ENCODE data around the gene GLIPR2.

The GLIPR2 gene

DNA sequence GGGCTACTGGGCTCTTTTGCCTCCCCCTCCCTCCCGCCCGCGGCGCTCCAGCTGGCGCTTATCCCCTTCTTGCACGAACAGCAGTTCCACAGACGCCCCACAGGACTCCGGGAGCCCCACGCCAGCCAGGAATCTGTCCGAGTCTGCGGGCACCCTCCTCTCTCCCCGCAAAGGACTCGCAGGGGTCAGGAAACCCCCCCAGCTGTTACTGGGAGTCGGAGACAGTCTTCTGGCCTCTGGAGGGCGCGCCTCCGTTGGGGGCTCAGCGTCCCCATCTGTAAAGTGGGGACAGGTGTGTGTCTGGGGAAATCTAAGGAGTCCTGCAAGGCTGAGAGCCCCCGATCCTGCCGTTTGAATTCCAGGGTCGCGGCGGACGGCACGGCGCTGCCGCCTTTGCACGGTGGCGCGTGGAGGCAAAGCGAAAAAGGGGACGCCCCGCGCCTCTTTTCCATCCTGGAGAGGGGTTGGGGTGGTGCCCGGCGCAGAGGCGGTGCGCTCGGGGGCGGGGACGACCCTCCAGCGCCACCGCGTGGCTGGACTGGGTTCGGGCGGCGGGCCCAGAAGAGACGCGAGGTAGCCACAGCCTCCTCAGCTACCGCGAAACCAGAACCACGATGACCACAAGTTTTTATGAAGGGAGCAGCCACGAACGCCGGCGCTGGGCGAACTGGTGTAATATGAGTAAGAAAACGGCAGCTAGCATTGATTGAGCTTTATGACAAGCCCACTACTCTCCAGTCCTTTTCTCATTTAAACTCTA is 29.8 kb downstream of the GLIPR2 start:
- Histone ChIP-seq H3K27me3 (no peaks in the 10 kb centered on the region), H3K36me3 (no peaks in the 10 kb centered on the region), H3K4me1 (peaks cover 31% of the 10 kb centered on the region), H3K9me3 (no peaks in the 10 kb centered on the region), H3K4me3 (ENCODE audit: low read depth, low read length) (peak overlapping the region; percentile 43)
- TF ChIP-seq, protein P1, sequence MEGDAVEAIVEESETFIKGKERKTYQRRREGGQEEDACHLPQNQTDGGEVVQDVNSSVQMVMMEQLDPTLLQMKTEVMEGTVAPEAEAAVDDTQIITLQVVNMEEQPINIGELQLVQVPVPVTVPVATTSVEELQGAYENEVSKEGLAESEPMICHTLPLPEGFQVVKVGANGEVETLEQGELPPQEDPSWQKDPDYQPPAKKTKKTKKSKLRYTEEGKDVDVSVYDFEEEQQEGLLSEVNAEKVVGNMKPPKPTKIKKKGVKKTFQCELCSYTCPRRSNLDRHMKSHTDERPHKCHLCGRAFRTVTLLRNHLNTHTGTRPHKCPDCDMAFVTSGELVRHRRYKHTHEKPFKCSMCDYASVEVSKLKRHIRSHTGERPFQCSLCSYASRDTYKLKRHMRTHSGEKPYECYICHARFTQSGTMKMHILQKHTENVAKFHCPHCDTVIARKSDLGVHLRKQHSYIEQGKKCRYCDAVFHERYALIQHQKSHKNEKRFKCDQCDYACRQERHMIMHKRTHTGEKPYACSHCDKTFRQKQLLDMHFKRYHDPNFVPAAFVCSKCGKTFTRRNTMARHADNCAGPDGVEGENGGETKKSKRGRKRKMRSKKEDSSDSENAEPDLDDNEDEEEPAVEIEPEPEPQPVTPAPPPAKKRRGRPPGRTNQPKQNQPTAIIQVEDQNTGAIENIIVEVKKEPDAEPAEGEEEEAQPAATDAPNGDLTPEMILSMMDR (IDR thresholded peaks at IDR 0.05; ENCODE audit: low read depth, low read length): peak; percentile 84
- peak; percentile 83 for DNase-seq

DNA sequence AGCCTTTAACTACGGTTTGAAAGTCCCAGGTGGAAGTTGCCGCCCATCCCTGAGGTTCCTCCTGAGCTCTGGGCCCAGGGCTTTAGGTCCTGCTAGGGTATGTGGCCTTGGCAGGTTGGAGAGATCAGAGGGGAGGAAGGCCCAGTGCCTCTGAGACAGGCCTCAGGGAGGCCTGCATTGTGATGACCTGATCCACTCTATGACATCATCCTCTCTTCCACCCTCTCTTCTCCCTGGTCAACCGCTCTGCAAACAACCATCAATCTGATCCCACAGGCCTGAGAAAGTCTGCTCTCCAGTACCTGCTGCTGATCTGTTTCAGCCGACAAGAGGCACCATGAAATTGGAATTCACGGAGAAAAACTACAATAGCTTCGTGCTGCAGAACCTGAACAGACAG is 32.6 kb downstream of the GLIPR2 start, which contains the start of gene CCIN:
CCIN (plus strand) TSS at position 223 of the 400 bp plus-strand sequence; CDS start at position 338, 115 bp downstream.
- H3K36me3 ChIP-seq: no peaks in the 10 kb centered on the region
- DNase-seq: no peak
- H3K9me3 ChIP-seq: no peaks in the 10 kb centered on the region
- no peak within 1 kb of the TSS for H3K4me3 ChIP-seq (ENCODE audit: low read depth, low read length)
- TF ChIP-seq, protein P1 (IDR thresholded peaks at IDR 0.05; ENCODE audit: low read depth, low read length): no peak
- H3K27me3 ChIP-seq: no peaks in the 10 kb centered on the region
- H3K4me1 ChIP-seq: peaks cover 8% of the 10 kb centered on the region

DNA sequence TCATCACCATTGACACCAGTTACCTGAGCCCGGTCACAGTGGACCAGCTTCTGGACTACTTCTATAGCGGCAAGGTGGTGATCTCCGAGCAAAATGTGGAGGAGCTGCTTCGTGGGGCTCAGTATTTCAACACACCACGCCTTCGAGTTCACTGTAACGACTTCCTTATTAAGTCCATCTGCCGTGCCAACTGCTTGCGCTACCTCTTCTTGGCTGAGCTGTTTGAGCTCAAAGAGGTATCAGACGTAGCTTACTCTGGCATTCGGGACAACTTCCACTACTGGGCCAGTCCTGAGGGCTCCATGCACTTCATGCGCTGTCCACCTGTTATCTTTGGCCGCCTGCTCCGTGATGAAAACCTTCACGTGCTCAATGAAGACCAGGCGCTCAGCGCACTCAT is 33.2 kb downstream of the GLIPR2 start:
- peaks cover 3% of the 10 kb centered on the region; the same call in 1 of the 2 replicates for H3K4me1 ChIP-seq

DNA sequence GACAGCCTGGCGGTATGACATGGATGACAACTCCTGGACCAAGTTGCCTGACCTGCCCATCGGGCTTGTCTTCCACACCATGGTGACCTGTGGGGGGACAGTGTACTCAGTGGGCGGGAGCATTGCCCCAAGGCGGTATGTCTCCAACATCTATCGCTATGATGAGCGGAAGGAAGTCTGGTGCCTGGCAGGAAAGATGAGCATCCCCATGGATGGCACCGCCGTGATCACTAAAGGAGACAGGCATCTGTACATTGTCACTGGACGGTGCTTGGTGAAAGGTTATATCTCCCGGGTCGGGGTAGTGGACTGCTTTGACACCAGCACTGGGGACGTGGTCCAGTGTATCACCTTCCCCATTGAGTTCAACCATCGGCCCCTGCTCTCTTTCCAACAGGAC is 34.0 kb downstream of the GLIPR2 start:
- TF ChIP-seq, protein P1 (IDR thresholded peaks at IDR 0.05; ENCODE audit: low read depth, low read length): no peak
- DNase-seq: no peak
- Histone ChIP-seq H3K4me1 (no peaks in the 10 kb centered on the region), H3K4me3 (ENCODE audit: low read depth, low read length) (no peak overlapping the region), H3K27me3 (no peaks in the 10 kb centered on the region), H3K36me3 (no peaks in the 10 kb centered on the region), H3K9me3 (no peaks in the 10 kb centered on the region)

More for the DNA sequence above, 33.2 kb downstream of the GLIPR2 start:
- Histone ChIP-seq H3K27me3 (no peaks in the 10 kb centered on the region), H3K4me3 (ENCODE audit: low read depth, low read length) (no peak overlapping the region), H3K36me3 (no peaks in the 10 kb centered on the region), H3K9me3 (no peaks in the 10 kb centered on the region)
- TF ChIP-seq, protein P1 (IDR thresholded peaks at IDR 0.05; ENCODE audit: low read depth, low read length): no peak
- no peak for DNase-seq

DNA sequence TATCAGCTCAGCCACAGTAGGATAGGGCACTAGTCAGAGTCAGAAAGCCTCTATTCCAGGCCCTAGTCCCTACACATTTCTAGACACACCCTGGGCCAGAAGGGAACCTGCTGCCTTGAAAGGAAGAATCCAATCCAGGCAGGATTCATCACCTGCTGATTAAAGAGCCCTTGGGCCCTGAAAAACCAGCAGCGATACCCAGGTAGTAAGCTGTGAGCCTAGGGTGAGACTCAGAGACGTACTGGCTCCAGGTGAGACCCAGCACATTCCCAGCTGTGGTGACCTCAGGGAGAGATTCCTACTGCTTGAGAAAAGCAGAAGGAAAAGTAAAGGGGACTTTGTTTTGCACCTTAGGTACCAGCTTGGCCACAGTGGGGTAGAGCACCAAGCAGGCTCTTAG is 37.3 kb downstream of the GLIPR2 start:
- H3K4me1 ChIP-seq: no peaks in the 10 kb centered on the region
- no peaks in the 10 kb centered on the region for H3K27me3 ChIP-seq
- DNase-seq: no peak
- TF ChIP-seq, protein P1 (IDR thresholded peaks at IDR 0.05; ENCODE audit: low read depth, low read length): no peak
- no peaks in the 10 kb centered on the region for H3K9me3 ChIP-seq
- no peak overlapping the region for H3K4me3 ChIP-seq (ENCODE audit: low read depth, low read length)
- no peaks in the 10 kb centered on the region for H3K36me3 ChIP-seq

DNA sequence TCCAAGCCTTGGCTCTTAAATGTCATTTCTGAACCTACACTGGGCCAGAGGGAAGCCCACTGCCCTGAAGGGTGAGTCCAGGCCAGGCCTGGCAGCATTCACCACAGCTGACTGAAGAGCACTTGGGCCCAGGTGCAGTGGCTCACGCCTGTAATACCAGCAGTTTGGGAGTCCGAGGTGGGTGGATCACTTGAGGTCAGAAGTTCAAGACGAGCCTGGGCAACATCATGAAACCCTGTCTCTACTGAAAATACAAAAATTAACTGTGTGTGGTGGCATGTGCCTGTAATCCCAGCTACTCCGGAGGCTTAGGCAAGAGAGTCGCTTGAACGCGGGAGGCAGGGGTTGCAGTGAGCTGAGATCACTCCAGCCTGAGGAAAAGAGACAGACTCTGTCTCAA is 37.7 kb downstream of the GLIPR2 start:
- TF ChIP-seq, protein P1 (IDR thresholded peaks at IDR 0.05; ENCODE audit: low read depth, low read length): no peak
- Histone ChIP-seq H3K36me3 (no peaks in the 10 kb centered on the region), H3K4me1 (no peaks in the 10 kb centered on the region), H3K4me3 (ENCODE audit: low read depth, low read length) (no peak overlapping the region), H3K27me3 (no peaks in the 10 kb centered on the region), H3K9me3 (no peaks in the 10 kb centered on the region)
- DNase-seq: no peak

Measured in BE2C (cell line).